ENCODE measurements around the gene F11.
"Not testable (repeated sequence)": the region's sequence is repeated elsewhere in the genome, so short reads cannot be mapped to it uniquely, and the experiment has no call there.

Gene F11

GRCh38 chr4:186249785-186250754, 15.9 kb upstream of the F11 start:
- DNase-seq (ENCODE audit: low read depth, low spot score) = no peak

- DNase-seq (ENCODE audit: low read depth, low spot score) = no peak
These were observed 15.2 kb upstream of the F11 start for GRCh38 chr4:186250760-186251159.

GRCh38 chr4:186255122-186255521, 10.9 kb upstream of the F11 start:
- DNase-seq (ENCODE audit: low read depth, low spot score) = no peak

DNA sequence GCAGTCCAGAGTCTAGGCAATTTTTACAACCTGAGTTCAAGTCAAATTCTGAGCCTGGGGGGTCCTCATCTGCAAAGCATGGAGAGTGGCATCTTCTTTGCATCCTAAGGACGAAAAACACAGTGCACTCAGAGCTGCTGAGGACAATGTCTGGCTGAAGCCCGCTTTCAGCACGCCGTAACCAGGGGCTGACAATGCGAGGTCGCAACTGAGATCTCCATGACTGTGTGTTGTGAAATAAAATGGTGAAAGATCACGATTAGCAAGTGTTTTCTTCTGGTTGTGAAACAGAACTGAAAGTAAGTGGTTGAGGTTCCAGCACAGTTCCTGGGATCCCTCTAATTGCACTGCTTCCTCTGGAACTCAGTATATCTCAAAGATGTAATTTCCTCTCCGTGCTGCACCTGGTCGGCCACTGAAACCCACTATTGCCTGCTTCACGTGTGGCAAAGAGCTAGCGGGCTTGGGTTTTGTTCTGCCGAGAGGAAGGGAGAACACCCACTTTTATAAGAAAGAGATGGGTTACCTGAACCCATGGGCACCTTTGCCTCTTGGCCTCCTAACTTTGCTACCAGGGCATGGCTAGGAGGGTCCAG, 7.7 kb upstream of the F11 start:
- DNase-seq (ENCODE audit: low read depth, low spot score) = no peak

GRCh38 chr4:186260117-186260503, 5.9 kb upstream of the F11 start:
- DNase-seq (ENCODE audit: low read depth, low spot score) = no peak

- DNase-seq (ENCODE audit: low read depth, low spot score) = no peak
These were observed 5.2 kb upstream of the F11 start for GRCh38 chr4:186260504-186261448.

DNA sequence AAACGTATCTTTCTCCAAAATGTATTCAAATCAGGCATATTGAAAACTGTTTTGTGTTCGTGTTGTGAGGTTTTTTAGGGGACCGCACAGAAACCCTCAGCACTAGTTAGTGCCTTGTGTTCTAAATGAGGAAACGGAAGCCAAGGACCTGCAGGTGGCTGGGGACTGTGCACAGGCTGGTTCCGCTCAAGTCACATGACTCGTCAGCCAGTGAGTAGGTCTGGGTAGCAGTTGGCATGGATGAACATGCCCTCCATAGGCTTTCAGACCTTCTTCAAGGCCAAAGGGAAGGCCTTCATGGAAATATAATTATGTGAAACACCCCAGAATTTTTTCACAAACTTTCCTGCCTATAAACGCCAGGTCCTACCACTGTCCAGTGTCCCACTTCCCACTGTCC, 1.3 kb upstream of the F11 start:
- DNase-seq (ENCODE audit: low read depth, low spot score) = no peak

GRCh38 chr4:186265250-186265649, 739 bp upstream of the F11 start:
- not testable (repeated sequence) for DNase-seq (ENCODE audit: low read depth, low spot score)

DNA sequence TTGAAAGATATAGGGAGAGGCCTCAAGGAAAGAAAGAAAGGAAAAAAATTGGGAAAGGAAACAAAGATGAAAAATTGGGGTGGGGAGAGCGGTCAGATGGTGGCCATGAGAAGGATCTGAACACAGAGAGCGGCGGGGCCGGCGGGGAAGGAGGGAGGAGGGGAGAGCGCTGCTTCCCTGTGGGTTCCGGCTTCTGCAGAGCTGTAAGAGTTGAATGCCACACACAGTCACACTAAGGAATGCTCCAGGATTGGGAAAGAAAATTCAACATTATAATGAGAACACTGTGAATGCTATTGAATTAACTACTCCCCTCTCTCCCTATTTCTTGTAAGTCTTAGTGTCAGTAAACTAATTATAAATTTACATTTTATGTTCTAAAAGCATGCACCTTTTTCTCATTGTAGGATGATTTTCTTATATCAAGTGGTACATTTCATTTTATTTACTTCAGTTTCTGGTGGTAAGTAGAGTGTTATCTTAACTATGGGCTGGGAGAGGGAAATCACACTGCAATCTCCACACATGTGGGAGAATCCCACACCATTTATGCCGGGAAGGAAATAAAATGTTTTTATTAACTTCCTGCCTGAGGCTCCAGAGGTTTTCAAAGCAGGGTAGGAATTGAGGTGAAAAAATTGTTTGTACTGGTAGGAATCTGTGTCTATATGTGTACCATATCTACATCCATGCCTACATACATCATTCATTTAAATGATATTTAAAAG, 904 bp downstream of the F11 start:
- peak; percentile 44 for DNase-seq (ENCODE audit: low read depth, low spot score)

- no peak for DNase-seq (ENCODE audit: low read depth, low spot score)
These were observed 5.2 kb downstream of the F11 start for GRCh38 chr4:186271081-186271678.

GRCh38 chr4:186272699-186273391, 6.9 kb downstream of the F11 start:
- DNase-seq (ENCODE audit: low read depth, low spot score) = no peak

GRCh38 chr4:186273392-186273789, 7.4 kb downstream of the F11 start:
- not testable (repeated sequence) for DNase-seq (ENCODE audit: low read depth, low spot score)

DNA sequence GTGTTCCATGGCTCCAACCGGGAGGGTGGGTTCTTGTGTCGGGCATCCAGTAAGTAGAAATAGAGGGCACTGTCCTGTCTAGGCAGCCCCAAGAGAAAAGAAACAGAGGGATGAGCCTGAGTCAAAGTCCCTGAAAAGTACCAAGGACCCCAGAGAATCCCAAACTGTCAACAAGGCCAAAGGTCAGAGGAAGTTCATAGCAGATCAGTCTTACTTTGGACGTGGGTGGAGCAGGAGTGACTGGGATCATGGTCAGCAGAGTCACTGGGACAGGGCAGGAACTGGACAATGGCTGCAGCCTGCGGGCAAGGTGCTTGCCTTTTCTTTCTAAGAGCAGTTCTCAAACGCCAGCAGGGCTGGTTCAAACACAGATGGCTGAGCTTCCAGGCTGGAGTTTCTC, 17.3 kb downstream of the F11 start:
- no peak for DNase-seq (ENCODE audit: low read depth, low spot score)

DNA sequence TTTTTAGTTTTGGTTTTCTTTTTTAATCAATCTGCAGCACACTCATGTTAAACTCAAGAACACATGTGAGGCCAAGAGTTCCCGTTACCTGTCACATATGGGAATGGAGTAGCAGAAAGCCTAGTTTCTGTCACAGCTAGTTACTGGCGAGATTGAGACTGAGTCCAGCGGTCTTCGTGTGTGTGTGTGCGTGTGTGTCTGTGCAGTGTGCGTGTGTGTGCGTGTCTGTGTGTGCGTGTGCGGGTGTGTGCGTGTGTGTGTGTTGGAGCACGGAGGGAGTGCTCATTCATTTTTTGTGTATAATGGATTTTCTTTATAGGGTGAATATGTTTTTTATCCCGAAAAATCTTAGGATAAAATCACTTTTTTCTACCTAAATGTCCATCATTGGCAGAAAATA, 19.2 kb downstream of the F11 start:
- DNase-seq (ENCODE audit: low read depth, low spot score) = no peak

DNA sequence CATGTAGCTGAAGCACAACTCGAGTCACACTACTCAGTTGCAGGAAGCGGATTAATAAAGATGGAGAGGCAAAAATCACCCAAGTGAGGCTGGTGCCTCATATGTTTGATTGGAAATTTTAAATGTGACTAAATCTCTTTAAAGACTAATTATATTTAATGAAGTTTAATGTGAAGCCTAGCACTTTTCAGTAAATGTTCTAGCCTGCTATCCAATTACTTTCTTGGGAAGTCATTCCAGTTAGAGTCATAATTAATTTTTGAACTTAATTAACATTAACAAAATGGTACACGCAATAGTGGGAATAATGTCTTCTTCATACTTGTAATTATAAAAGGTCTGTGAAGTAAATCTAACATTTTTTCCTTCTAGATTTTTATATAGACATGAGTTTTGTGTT, 20.6 kb downstream of the F11 start:
- no peak for DNase-seq (ENCODE audit: low read depth, low spot score)

DNA sequence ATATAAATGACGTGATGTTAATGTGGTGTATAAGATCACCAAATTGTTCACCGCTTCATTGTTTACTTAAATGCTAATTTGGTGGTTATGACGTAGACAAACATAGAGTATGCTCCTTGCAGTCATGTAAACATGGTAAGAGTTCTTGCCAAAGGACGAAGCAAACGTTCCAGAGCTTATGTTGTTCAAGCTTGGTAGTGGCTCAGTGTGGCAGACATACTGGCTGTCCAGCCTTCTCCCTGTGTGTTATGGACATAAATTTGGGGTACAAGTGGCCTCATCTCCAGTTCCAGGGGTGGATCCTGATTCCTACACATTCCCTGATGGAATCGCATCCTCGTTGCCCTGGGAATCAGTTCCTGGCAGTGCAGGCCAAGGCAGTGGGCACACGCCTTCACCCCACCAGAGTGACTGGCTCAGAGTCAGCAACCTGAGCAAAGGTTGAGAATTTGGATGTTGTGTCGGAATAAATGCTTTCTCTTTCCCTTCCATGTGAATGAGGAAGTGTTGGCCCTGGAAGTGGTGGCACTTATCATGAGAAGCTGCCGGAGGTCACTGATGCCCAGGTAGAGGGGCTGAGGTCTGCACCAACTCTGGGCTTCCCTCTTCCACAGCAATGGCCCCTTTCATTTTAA, 25.4 kb downstream of the F11 start:
- no peak for DNase-seq (ENCODE audit: low read depth, low spot score)

DNA sequence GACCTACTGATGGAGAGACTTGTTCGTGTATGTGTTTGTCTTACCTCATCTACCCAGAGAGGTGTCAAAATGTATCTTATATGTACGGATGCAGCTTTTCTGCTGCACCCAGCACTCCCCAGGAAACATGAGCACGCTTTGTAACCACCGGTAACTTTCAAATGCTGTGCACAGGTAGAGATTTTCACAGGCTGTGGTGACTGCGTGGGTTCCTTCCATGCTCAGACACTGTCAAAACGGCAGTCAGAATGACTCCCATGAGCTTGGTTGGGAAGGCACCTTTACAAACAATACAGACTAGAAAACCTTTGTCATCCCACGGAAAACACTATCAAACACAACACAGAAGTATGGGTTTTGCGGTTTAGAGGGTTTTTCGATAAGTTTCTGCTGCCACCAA, 28.2 kb downstream of the F11 start:
- DNase-seq (ENCODE audit: low read depth, low spot score) = no peak

DNA sequence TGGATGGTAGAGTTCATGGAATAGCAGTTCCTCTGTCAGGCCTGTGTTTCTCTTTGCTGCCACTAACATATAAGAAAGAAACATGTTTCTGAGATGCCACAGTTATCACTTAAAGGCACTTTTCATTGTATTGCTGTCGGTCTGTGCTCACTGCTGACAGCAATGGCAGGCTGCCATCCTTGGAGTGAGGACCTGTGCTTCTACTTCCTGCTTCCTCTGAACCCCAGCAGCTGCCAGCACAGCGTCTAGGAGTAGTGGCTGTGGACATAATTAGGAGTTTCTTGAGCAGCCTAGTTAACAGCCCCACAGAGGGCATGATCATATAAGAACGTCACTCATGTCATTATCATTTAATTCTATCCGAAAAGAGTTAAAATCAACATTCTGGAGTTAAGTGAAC, 30.5 kb downstream of the F11 start:
- DNase-seq (ENCODE audit: low read depth, low spot score) = no peak

GRCh38 chr4:186297013-186297645, 31.1 kb downstream of the F11 start:
- DNase-seq (ENCODE audit: low read depth, low spot score) = peak; percentile 67

Data from astrocyte of the hippocampus (primary cell).